ENCODE measurements around the gene C9orf78.

The C9orf78 gene

DNA sequence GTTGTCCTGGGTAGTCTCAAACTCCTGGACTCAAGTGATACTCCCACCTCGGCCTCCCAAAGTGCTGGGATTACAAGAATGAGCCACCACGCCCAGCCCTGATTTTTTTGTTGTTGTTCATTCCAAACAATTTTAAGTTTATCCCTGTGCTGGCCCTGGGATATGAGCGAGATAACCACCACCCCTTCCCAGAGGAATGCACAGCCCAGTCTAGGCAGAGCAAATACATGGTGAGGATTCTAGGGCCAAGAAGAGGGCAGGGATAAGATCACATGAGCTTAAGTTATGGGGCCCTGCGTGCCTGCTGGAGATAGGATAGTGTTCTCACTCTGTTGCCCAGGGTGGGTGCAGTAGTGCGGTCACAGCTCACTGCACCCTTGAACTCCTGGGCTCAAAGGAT is 53.1 kb downstream of the C9orf78 start:
- no peak for DNase-seq (ENCODE audit: low read depth in 1 of 2, low spot score in 1 of 2)
- in situ Hi-C loops (cut with HindIII; ENCODE audit: low pct_unique_long_range_greater_than_20kb, low sequenced_read_pairs), result no loop called here
- TF ChIP-seq JUND (IDR thresholded peaks at IDR 0.05; ENCODE audit: low read depth), result no peak

DNA sequence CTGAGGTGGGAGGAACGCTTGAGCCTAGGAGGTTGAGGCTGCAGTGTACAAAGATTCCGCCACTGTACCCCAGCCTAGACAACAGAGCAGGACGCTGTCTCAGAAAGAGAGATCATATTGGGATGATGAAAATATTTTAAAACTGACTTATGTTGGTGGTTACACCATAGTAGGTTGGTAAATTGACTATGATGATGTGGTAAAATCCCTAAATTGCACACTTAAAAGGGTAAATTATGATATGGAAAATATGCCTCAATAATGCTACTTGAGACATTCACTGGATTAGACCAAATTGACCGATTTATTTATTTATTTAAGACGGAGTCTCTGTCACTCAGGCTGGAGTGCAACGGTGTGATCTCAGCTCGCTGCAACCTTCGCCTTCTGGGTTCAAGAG is 53.9 kb downstream of the C9orf78 start:
- no peak for DNase-seq (ENCODE audit: low read depth in 1 of 2, low spot score in 1 of 2)
- in situ Hi-C loops (cut with HindIII; ENCODE audit: low pct_unique_long_range_greater_than_20kb, low sequenced_read_pairs), result no loop called here
- TF ChIP-seq JUND (IDR thresholded peaks at IDR 0.05; ENCODE audit: low read depth), result no peak

DNA sequence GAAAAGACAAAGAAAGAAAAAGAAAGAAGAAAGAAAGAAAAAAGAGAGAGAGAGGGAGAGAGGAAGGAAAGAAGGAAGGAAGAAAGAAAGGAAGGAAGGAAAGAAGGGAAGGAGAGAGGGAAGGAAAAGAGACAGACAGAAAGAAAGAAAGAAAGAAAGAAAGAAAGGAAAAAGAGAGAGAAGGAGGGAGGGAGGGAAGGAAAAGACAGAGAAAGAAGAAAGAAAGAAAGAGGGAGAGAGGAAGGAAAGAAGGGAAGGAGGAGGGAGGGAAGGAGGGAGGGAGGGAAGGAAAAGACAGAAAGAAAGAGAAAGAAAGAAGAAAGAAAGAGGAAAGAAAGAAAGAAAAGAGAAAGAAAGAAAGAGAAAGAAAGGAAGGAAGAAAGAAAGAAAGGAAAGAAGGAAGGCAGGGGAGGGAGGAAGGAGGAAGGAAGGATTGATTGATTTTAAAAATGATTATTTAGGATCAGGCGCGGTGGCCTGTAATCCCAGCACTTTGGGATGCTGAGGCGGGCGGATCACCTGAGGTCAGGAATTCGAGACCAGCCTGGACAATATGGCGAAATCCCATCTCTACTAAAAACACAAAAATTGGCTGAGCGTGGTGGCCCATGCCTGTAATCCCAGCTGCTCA is 55.4 kb downstream of the C9orf78 start:
- in situ Hi-C loops (cut with HindIII; ENCODE audit: low pct_unique_long_range_greater_than_20kb, low sequenced_read_pairs), result no loop called here
- DNase-seq (ENCODE audit: low read depth in 1 of 2, low spot score in 1 of 2), result no peak
- TF ChIP-seq JUND (IDR thresholded peaks at IDR 0.05; ENCODE audit: low read depth), result no peak

DNA sequence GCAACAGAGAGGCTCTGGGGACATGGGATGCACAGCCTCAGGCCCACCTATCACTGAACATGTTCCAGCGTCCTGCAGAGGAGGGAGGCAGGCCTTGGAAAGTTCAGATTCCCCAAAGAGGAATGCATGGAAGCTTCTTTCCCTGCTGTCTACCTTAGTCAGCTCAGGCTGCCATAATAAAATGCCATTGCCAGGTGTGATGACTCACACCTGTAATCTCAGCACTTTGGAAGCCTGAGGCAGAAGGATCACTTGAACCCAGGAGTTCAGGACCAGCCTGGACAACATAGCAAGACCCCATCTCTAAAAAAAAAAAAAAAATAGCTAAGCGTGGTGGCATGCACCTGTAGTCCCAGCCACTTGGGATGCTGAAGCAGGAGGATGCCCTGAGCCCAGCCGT is 56.6 kb downstream of the C9orf78 start:
- in situ Hi-C loops (cut with HindIII; ENCODE audit: low pct_unique_long_range_greater_than_20kb, low sequenced_read_pairs), result no loop called here
- DNase-seq (ENCODE audit: low read depth in 1 of 2, low spot score in 1 of 2), result no peak
- no peak for TF ChIP-seq JUND (IDR thresholded peaks at IDR 0.05; ENCODE audit: low read depth)

DNA sequence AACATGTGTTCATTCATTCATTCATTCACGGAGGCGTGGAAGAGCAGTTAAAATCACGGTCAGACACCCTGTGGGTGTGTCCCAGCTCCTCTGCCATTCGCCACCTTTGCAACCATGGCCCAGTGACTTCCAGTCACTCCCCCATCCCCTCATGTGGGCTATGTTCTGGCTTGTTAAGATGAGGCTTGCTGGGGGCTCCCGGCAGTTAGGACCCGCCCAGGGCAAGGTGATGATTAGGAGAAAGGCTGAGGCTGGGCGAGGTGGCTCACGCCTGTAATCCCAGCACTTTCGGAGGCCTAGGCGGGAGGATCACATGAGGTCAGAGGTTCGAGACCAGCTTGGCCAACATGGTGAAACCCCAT is 57.3 kb downstream of the C9orf78 start:
- TF ChIP-seq JUND (IDR thresholded peaks at IDR 0.05; ENCODE audit: low read depth), result no peak
- DNase-seq (ENCODE audit: low read depth in 1 of 2, low spot score in 1 of 2), result no peak
- in situ Hi-C loops (cut with HindIII; ENCODE audit: low pct_unique_long_range_greater_than_20kb, low sequenced_read_pairs), result no loop called here
